Thoracic aorta (tissue), 2 donors: ENCODE data around the gene TRAPPC3. TPM values are rescaled to one million over a fixed set of nuclear protein-coding genes. Genes with fewer than 3 reads are reported as not detected.

Experiments
- ATAC-seq: fragments of 150-250 bp; one replicate; pipeline ENCODE4 v1.8.0; 2017; ENCODE audit warnings: low read depth; ENCODE audit not compliant: insufficient number of reproducible peaks, low FRiP score
- DNase-seq: peaks from one replicate; pipeline ENCODE4 v3.0.0-alpha.2; 2020; ENCODE audit warnings: low spot score
- H3K27ac ChIP-seq, 2 donors: fragments of 200-600 bp; sonication (generic); 1 replicate in 1 of 2; 2 replicates in 1 of 2; pipeline ENCODE4 v1.5.1; 2016; ENCODE audit warnings: mild to moderate bottlenecking in 2 of 2, moderate library complexity in 2 of 2
- H3K27me3 ChIP-seq: fragments of 200-600 bp; sonication (generic); replicated peaks from 2 replicates; pipeline ENCODE4 v1.6.0; 2016; ENCODE audit warnings: mild to moderate bottlenecking; ENCODE audit not compliant: insufficient read depth
- H3K36me3 ChIP-seq: fragments of 200-600 bp; sonication (generic); one replicate; pipeline ENCODE4 v1.5.1; 2016
- H3K4me1 ChIP-seq, 2 donors: fragments of 200-600 bp; sonication (generic); 1 replicate in 1 of 2; 2 replicates in 1 of 2; pipeline versions ENCODE4 v1.5.1 to v1.6.0; 2016; ENCODE audit warnings: low read depth in 2 of 2, mild to moderate bottlenecking in 1 of 2; ENCODE audit not compliant: control insufficient read depth in 1 of 2
- H3K4me3 ChIP-seq: fragments of 200-600 bp; sonication (generic); 2 replicates; pipeline ENCODE4 v1.5.1; 2016; ENCODE audit warnings: mild to moderate bottlenecking
- H3K9me3 ChIP-seq: fragments of 200-600 bp; sonication (generic); 2 replicates; pipeline ENCODE4 v1.5.1; 2016
- CTCF ChIP-seq: fragments of 200-600 bp; sonication (generic); IDR thresholded peaks from one replicate; pipeline ENCODE4 v1.5.1; 2019; ENCODE audit warnings: antibody characterized with exemption
- total RNA-seq, 2 donors: library from RNA; depleted of rRNA; stranded (reverse); fragments of >200 nt; gene quantifications; one replicate each; pipeline versions ENCODE4 v1.1.0 to v1.2.3, GENCODE V29; 2016

The TRAPPC3 gene
- total RNA-seq, 2 donors from 2014 or later = 78.5 to 92.3 TPM

GRCh38 chr1:36135796-36136195 lies 13.5 kb downstream of the TRAPPC3 start:
- Histone ChIP-seq H3K27ac (peak overlapping the region; percentile 87 to 89), H3K4me3 (no peak overlapping the region), H3K27me3 (no peaks in the 10 kb centered on the region), H3K36me3 (peaks cover 24% of the 10 kb centered on the region), H3K4me1 (peaks cover 31 to 58% of the 10 kb centered on the region in 2 donors), H3K9me3 (no peaks in the 10 kb centered on the region)
- ATAC-seq = no peak
- no peak for DNase-seq
- TF ChIP-seq CTCF = no peak

- DNase-seq = no peak
- Histone ChIP-seq H3K27ac (peak overlapping the region; percentile 87 to 89), H3K9me3 (no peaks in the 10 kb centered on the region), H3K36me3 (peaks cover 24% of the 10 kb centered on the region), H3K4me3 (no peak overlapping the region), H3K27me3 (no peaks in the 10 kb centered on the region), H3K4me1 (peaks cover 31 to 53% of the 10 kb centered on the region in 2 donors)
- TF ChIP-seq CTCF = no peak
- ATAC-seq = no peak
Observed at GRCh38 chr1:36135330-36135667, 14.0 kb downstream of the TRAPPC3 start.

- Histone ChIP-seq H3K9me3 (no peaks in the 10 kb centered on the region), H3K27ac (peak overlapping the region; percentile 87 to 89), H3K4me1 (peaks cover 31 to 48% of the 10 kb centered on the region in 2 donors), H3K36me3 (peaks cover 23% of the 10 kb centered on the region), H3K4me3 (no peak overlapping the region), H3K27me3 (no peaks in the 10 kb centered on the region)
- ATAC-seq = peak; percentile 56
- peak; percentile 87 for TF ChIP-seq CTCF
- DNase-seq = peak; percentile 53
Observed at GRCh38 chr1:36134505-36135329, 14.6 kb downstream of the TRAPPC3 start.

- Histone ChIP-seq H3K9me3 (no peaks in the 10 kb centered on the region), H3K4me3 (no peak overlapping the region), H3K4me1 (peaks cover 31 to 48% of the 10 kb centered on the region in 2 donors), H3K27me3 (no peaks in the 10 kb centered on the region), H3K27ac (peak overlapping the region; percentile 87 to 89), H3K36me3 (peaks cover 16% of the 10 kb centered on the region)
- TF ChIP-seq CTCF = no peak
- DNase-seq (no peak), ATAC-seq (no peak)
Observed at GRCh38 chr1:36134031-36134430, 15.3 kb downstream of the TRAPPC3 start.

GRCh38 chr1:36133484-36133883 lies 15.8 kb downstream of the TRAPPC3 start:
- H3K9me3 ChIP-seq = no peaks in the 10 kb centered on the region
- H3K27ac ChIP-seq = peak overlapping the region; percentile 87 to 89
- ATAC-seq = no peak
- peaks cover 14% of the 10 kb centered on the region for H3K36me3 ChIP-seq
- H3K4me1 ChIP-seq = peaks cover 31 to 48% of the 10 kb centered on the region in 2 donors
- TF ChIP-seq CTCF = no peak
- no peak overlapping the region for H3K4me3 ChIP-seq
- peak; percentile 40 for DNase-seq
- no peaks in the 10 kb centered on the region for H3K27me3 ChIP-seq
